ENCODE results near the gene CNIH1.
A peak's percentile ranks its signal among the peaks of the same experiment; 100 is the strongest.
"Not testable (repeated sequence)": the region's sequence is repeated elsewhere in the genome, so short reads cannot be mapped to it uniquely, and the experiment has no call there.

The CNIH1 gene

DNA sequence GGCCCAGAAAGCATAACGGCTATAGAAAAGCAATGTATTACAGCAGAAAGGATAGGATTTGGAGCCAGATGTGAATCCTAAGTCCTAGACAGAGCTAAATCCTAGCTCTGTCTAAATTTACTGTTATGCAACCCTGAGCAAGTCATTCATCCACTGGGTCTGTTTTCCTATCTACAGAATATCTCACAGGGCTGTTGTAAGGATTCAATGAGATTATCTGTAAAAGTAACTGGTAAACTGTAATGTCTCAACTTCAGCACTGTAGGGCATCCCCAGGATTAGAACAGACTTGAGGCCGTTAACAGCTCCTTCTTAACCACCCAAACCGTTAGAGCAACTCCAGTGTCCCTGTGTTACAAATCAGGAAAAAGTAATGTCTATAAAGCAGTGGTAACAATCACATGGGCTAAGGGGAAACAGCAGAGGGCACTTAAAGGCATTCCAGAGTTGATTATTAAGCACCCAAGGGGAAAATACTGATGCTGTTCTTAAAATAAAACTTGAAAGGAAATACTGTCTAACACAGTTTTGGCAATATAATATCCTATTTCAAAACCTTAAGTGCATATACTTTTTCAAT lies 37.6 kb upstream of the CNIH1 start:
- H3K4me3 Mint-ChIP-seq, result no peak overlapping the region
- peaks cover 33 to 36% of the 10 kb centered on the region in 2 donors for H3K36me3 Mint-ChIP-seq
- DNase-seq (no peak), ATAC-seq (replicated peaks) (no peak)
- peaks cover 9 to 26% of the 10 kb centered on the region in 2 donors for H3K4me1 Mint-ChIP-seq
- H3K27me3 Mint-ChIP-seq, result no peaks in the 10 kb centered on the region
- H3K9me3 Mint-ChIP-seq, result no peaks in the 10 kb centered on the region
- peak overlapping the region; percentile 37 for H3K27ac Mint-ChIP-seq

GRCh38 chr14:54475911-54476310 lies 34.7 kb upstream of the CNIH1 start:
- DNase-seq, result no peak
- H3K9me3 Mint-ChIP-seq, result no peaks in the 10 kb centered on the region
- H3K27ac Mint-ChIP-seq, result no peak overlapping the region
- no peak for ATAC-seq (replicated peaks)
- H3K36me3 Mint-ChIP-seq, result peaks cover 29 to 42% of the 10 kb centered on the region in 2 donors
- no peaks in the 10 kb centered on the region for H3K27me3 Mint-ChIP-seq
- no peak overlapping the region for H3K4me3 Mint-ChIP-seq
- peaks cover 3 to 6% of the 10 kb centered on the region in 2 donors for H3K4me1 Mint-ChIP-seq

- Mint-ChIP-seq H3K27ac (no peak overlapping the region), H3K9me3 (no peaks in the 10 kb centered on the region), H3K4me1 (peaks cover 3 to 6% of the 10 kb centered on the region in 2 donors), H3K36me3 (peaks cover 30 to 48% of the 10 kb centered on the region in 2 donors), H3K4me3 (no peak overlapping the region), H3K27me3 (no peaks in the 10 kb centered on the region)
- DNase-seq (no peak), ATAC-seq (replicated peaks) (no peak)
These were observed 34.2 kb upstream of the CNIH1 start for GRCh38 chr14:54475187-54475899.

DNA sequence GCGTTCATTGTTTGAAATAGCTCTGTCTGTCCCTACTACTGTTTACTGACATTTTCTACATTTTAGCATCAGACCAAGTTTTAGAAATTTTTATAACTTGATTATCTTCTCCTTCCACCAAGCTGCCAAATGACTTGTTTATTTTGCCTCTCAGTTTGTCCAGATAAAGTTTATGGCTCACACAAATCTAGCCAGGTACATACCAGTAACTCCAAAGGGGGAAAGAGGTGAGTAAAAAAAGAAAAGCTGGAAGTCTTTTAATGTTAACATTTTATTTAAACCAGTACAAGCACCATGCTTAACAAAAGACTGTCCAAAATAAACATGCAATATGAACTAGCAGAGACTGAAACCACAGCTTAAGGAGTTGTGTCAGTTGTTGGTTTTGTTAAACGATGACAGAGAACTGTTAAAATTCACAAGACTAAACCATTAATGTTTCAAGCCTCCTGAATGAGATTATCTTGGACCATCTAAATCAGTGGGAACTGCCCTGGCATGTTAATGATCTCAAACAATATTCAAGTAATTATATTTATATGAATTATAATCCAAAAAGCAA lies 33.1 kb upstream of the CNIH1 start:
- Mint-ChIP-seq H3K27me3 (no peaks in the 10 kb centered on the region), H3K36me3 (peaks cover 36 to 53% of the 10 kb centered on the region in 2 donors), H3K4me1 (peaks cover 3 to 6% of the 10 kb centered on the region in 2 donors), H3K9me3 (no peaks in the 10 kb centered on the region), H3K4me3 (no peak overlapping the region), H3K27ac (no peak overlapping the region)
- no peak for DNase-seq
- no peak for ATAC-seq (replicated peaks)

GRCh38 chr14:54472315-54472714 lies 31.1 kb upstream of the CNIH1 start:
- H3K9me3 Mint-ChIP-seq, result peaks cover 5 to 7% of the 10 kb centered on the region in 2 donors
- H3K36me3 Mint-ChIP-seq, result peaks cover 33 to 59% of the 10 kb centered on the region in 2 donors

DNA sequence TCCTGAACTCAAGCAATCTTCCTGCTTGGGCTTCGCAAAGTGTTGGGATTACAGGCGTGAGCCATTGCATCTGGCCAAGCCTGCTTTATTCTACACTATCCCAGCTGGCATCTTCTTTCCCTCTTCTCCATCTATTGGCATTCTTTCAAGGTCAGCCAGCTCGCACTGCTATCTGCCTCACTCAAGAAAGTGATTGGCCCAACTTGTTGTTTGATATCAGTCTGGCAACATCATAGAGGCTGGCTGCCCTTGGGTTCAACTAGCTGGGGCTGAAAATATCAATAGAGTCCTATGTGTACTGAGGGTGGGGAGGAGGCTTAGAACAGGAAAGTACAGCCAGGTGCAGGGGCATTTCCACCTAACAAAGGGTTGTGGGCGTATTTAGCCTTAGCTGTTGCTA lies 30.5 kb upstream of the CNIH1 start:
- Mint-ChIP-seq H3K27me3 (no peaks in the 10 kb centered on the region), H3K4me3 (no peak overlapping the region), H3K4me1 (peaks cover 1 to 5% of the 10 kb centered on the region in 2 donors), H3K9me3 (peaks cover 8 to 9% of the 10 kb centered on the region in 2 donors), H3K36me3 (peaks cover 33 to 62% of the 10 kb centered on the region in 2 donors), H3K27ac (no peak overlapping the region)
- ATAC-seq (replicated peaks) (no peak), DNase-seq (no peak)

More at GRCh38 chr14:54472315-54472714, 31.1 kb upstream of the CNIH1 start:
- ATAC-seq (replicated peaks) (no peak), DNase-seq (no peak)
- H3K27ac Mint-ChIP-seq, result no peak overlapping the region
- H3K27me3 Mint-ChIP-seq, result no peaks in the 10 kb centered on the region
- peaks cover 1 to 6% of the 10 kb centered on the region in 2 donors for H3K4me1 Mint-ChIP-seq
- no peak overlapping the region for H3K4me3 Mint-ChIP-seq

- H3K4me1 Mint-ChIP-seq, result peaks cover 0 to 1% of the 10 kb centered on the region in 2 donors
- no peaks in the 10 kb centered on the region for H3K27me3 Mint-ChIP-seq
- no peak for DNase-seq
- H3K36me3 Mint-ChIP-seq, result peaks cover 26 to 54% of the 10 kb centered on the region in 2 donors
- H3K27ac Mint-ChIP-seq, result no peak overlapping the region
- no peak overlapping the region for H3K4me3 Mint-ChIP-seq
- no peak for ATAC-seq (replicated peaks)
- peaks cover 8 to 10% of the 10 kb centered on the region in 2 donors for H3K9me3 Mint-ChIP-seq
These were observed 29.5 kb upstream of the CNIH1 start for GRCh38 chr14:54470701-54471100.

DNA sequence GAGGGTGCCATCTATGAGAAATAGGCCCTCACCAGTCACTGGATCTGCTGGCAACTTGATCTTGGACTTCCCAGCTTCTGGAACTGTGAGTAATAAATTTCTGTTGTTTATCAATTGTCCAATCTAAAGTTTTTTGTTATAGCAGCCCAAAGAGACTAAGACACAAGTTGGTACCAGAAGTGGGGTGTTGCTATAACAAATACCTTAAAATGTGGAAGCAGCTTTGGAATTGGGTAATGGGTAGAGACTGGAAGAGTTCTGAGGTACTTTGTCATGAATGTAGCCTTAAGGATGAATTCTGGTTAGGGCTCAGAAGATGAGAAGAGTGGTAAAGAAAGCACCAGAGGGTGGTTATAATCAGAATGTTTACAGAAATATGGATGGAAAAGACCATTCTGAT lies 26.1 kb upstream of the CNIH1 start:
- Mint-ChIP-seq H3K9me3 (peaks cover 8 to 10% of the 10 kb centered on the region in 2 donors), H3K4me1 (no peaks in the 10 kb centered on the region), H3K27me3 (no peaks in the 10 kb centered on the region), H3K4me3 (no peak overlapping the region), H3K27ac (no peak overlapping the region), H3K36me3 (peaks cover 21 to 48% of the 10 kb centered on the region in 2 donors)
- DNase-seq (no peak), ATAC-seq (replicated peaks) (no peak)

- no peaks in the 10 kb centered on the region for H3K4me1 Mint-ChIP-seq
- H3K27ac Mint-ChIP-seq, result peak overlapping the region; percentile 37
These were observed 24.5 kb upstream of the CNIH1 start for GRCh38 chr14:54465654-54466053.

GRCh38 chr14:54462048-54462447 lies 20.9 kb upstream of the CNIH1 start:
- H3K36me3 Mint-ChIP-seq, result peaks cover 16 to 27% of the 10 kb centered on the region in 2 donors
- peaks cover 0 to 10% of the 10 kb centered on the region in 2 donors for H3K4me1 Mint-ChIP-seq
- no peak overlapping the region for H3K27ac Mint-ChIP-seq
- ATAC-seq (replicated peaks), result no peak
- DNase-seq, result no peak
- no peak overlapping the region for H3K4me3 Mint-ChIP-seq
- peaks cover 11 to 20% of the 10 kb centered on the region in 2 donors for H3K9me3 Mint-ChIP-seq
- no peaks in the 10 kb centered on the region for H3K27me3 Mint-ChIP-seq

More at GRCh38 chr14:54465654-54466053, 24.5 kb upstream of the CNIH1 start:
- no peaks in the 10 kb centered on the region for H3K27me3 Mint-ChIP-seq
- DNase-seq, result no peak
- peaks cover 22 to 37% of the 10 kb centered on the region in 2 donors for H3K36me3 Mint-ChIP-seq
- no peak overlapping the region for H3K4me3 Mint-ChIP-seq
- peaks cover 8 to 10% of the 10 kb centered on the region in 2 donors for H3K9me3 Mint-ChIP-seq
- no peak for ATAC-seq (replicated peaks)

DNA sequence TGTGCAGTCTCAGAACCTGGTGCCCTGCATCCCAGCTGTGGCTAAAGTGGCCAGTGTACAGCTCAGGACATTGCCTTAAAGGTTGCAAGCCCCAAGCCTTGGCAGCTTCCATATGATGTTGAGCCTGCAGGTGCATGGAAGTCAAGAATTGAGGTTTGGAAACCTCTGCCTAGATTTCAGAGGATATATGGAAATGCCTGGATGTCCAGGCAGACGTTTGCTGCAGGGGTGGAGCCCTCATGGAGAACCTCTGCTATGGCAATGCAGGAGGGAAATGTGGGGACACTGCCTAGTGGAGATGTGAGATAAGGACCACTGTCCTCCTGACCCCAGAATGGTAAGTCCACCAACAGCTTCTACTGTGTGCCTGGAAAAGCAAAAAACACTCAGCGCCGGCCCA lies 17.9 kb upstream of the CNIH1 start:
- no peak for ATAC-seq (replicated peaks)
- Mint-ChIP-seq H3K36me3 (peaks cover 10 to 18% of the 10 kb centered on the region in 2 donors), H3K4me3 (no peak overlapping the region), H3K9me3 (peaks cover 11 to 16% of the 10 kb centered on the region in 2 donors), H3K27ac (no peak overlapping the region), H3K4me1 (peaks cover 0 to 10% of the 10 kb centered on the region in 2 donors), H3K27me3 (no peaks in the 10 kb centered on the region)
- DNase-seq, result no peak

GRCh38 chr14:54458536-54458935 lies 17.4 kb upstream of the CNIH1 start:
- Mint-ChIP-seq H3K4me1 (peaks cover 0 to 11% of the 10 kb centered on the region in 2 donors), H3K9me3 (peaks cover 11 to 16% of the 10 kb centered on the region in 2 donors), H3K36me3 (peaks cover 10 to 18% of the 10 kb centered on the region in 2 donors)
- not testable (repeated sequence) for ATAC-seq (replicated peaks); H3K27me3 Mint-ChIP-seq; H3K4me3 Mint-ChIP-seq; H3K27ac Mint-ChIP-seq; DNase-seq

- H3K27me3 Mint-ChIP-seq, result no peaks in the 10 kb centered on the region
These were observed 16.4 kb upstream of the CNIH1 start for GRCh38 chr14:54457609-54457996.

DNA sequence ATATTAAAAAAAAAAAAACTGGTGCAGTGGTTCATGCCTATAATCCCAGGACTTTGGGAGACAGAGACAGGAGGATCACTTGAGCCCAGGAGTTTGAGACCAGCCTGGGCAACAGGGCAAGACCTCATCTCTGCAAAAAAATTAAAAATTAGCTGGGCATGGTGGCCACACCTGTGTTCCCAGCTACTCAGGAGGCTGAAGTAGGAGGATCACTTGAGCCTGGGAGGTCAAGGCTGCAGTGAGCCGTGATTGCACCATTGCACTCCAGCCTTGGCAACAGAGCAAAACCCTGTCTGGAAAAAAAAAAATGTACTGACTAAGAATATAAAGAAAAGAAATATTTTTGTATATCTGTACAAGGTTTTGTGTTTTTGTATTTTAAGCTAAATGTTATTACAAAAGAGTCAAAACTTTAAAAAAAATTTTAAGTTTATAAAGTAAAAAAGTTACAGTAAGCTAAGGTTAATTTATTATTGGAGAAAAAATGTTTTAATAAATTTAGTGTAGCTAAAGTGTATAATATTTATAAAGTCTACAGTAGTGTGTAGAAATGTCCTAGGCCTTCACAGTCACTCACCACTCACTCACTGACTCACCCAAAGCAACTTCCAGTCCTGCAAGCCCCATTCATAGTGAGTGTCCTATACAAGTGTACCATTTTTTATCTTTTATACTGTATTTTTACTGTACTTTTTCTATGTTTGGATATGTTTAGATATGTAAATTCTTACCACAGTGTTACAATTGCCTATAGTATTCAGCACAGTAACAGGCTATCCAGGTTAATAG lies 15.8 kb upstream of the CNIH1 start:
- H3K4me3 Mint-ChIP-seq; DNase-seq; H3K27me3 Mint-ChIP-seq; H3K27ac Mint-ChIP-seq; ATAC-seq (replicated peaks): not testable (repeated sequence)
- peaks cover 10 to 18% of the 10 kb centered on the region in 2 donors for H3K36me3 Mint-ChIP-seq
- H3K9me3 Mint-ChIP-seq, result peaks cover 11 to 16% of the 10 kb centered on the region in 2 donors
- H3K4me1 Mint-ChIP-seq, result peaks cover 0 to 15% of the 10 kb centered on the region in 2 donors

More at GRCh38 chr14:54457609-54457996, 16.4 kb upstream of the CNIH1 start:
- peaks cover 11 to 16% of the 10 kb centered on the region in 2 donors for H3K9me3 Mint-ChIP-seq
- DNase-seq (no peak), ATAC-seq (replicated peaks) (no peak)
- no peak overlapping the region for H3K27ac Mint-ChIP-seq
- no peak overlapping the region for H3K4me3 Mint-ChIP-seq
- peaks cover 10 to 18% of the 10 kb centered on the region in 2 donors for H3K36me3 Mint-ChIP-seq
- H3K4me1 Mint-ChIP-seq, result peaks cover 0 to 15% of the 10 kb centered on the region in 2 donors
